Muscle layer of colon (tissue), 2 donors: ENCODE results near the gene COL5A1.

ENCODE experiments used
- H3K27ac ChIP-seq: one replicate; pipeline ENCODE4 v1.7.0; 2013; ENCODE audit warnings: low read depth, mild to moderate bottlenecking, low read length, moderate library complexity
- H3K27me3 ChIP-seq, 2 donors: one replicate each; pipeline ENCODE4 v1.7.0; 2013; ENCODE audit warnings: low read length in 2 of 2, mild to moderate bottlenecking in 2 of 2; ENCODE audit not compliant: insufficient read depth in 2 of 2, control insufficient read depth in 1 of 2
- H3K36me3 ChIP-seq: one replicate; pipeline ENCODE4 v1.7.0; 2013; ENCODE audit warnings: mild to moderate bottlenecking, low read length; ENCODE audit not compliant: insufficient read depth
- H3K4me1 ChIP-seq: one replicate; pipeline ENCODE4 v1.7.0; 2013; ENCODE audit warnings: mild to moderate bottlenecking, low read length; ENCODE audit not compliant: insufficient read depth
- H3K4me3 ChIP-seq, 2 donors: one replicate each; pipeline ENCODE4 v1.7.0; 2013; ENCODE audit warnings: low read length in 2 of 2, low read depth in 1 of 2, mild to moderate bottlenecking in 1 of 2, moderate library complexity in 1 of 2
- H3K9ac ChIP-seq: one replicate; pipeline ENCODE4 v1.7.0; 2013; ENCODE audit warnings: low read length
- H3K9me3 ChIP-seq: one replicate; pipeline ENCODE4 v1.7.0; 2013; ENCODE audit warnings: mild to moderate bottlenecking, low read length
- donor health status: abdominal sarcoma.
- donor health status: Adenocarcinoma of cecum.

COL5A1 gene

DNA sequence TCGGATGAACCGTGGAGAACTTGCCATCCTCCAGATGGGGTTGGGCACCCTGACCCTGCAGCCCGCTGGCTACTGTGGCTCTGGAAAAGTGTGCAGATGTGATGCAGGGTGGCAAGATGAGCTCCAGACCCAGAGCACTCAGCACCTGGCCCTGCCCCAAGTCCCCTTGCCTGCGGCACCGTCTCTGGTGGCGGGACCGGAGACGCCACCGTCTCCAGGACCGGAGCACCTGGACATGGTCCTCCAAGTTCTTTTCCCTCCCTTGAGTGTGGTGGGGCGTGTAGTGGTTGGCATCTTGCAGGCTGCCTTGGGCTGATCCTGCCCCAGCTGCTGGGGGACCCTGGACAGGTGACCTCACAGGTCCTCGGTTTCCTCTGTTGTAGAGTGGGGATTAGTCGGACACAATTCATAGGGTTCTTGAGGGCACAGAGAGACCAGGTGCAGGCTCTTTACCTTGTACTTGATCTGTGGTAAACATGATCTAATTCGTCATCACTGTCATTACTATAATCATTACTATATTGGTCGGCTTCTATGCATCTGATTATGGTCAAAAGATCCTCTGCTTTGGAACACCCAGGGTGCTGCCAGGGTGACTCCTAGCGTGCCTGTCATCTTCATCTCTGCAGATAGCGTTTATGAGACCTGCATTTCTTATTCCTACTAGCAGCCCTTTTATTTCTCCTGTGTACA lies 83.5 kb downstream of the COL5A1 start:
- Histone ChIP-seq H3K27ac (no peak overlapping the region), H3K36me3 (peaks cover 25% of the 10 kb centered on the region), H3K9ac (no peak overlapping the region), H3K9me3 (no peaks in the 10 kb centered on the region), H3K4me3 (no peak overlapping the region), H3K27me3 (no peaks in the 10 kb centered on the region), H3K4me1 (peaks cover 14% of the 10 kb centered on the region)

DNA sequence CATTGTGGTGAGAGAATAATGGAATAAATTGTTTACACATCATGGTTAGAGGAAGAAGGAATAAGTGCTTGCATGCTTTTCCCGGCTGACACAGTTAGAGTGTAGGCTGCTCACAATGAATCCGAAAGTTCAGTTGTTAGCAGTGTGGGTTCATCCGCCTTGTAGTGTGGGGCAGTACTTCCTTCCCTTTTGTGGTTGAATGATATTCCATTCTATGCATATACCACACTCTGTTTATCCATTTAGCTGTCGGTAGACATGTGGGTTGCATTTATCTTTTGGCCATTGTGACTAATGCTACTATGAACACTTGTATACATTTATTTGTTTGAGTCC lies 84.0 kb downstream of the COL5A1 start:
- Histone ChIP-seq H3K4me3 (no peak overlapping the region), H3K4me1 (peaks cover 19% of the 10 kb centered on the region), H3K27ac (no peak overlapping the region), H3K9ac (no peak overlapping the region), H3K36me3 (peaks cover 25% of the 10 kb centered on the region), H3K27me3 (no peaks in the 10 kb centered on the region), H3K9me3 (no peaks in the 10 kb centered on the region)

DNA sequence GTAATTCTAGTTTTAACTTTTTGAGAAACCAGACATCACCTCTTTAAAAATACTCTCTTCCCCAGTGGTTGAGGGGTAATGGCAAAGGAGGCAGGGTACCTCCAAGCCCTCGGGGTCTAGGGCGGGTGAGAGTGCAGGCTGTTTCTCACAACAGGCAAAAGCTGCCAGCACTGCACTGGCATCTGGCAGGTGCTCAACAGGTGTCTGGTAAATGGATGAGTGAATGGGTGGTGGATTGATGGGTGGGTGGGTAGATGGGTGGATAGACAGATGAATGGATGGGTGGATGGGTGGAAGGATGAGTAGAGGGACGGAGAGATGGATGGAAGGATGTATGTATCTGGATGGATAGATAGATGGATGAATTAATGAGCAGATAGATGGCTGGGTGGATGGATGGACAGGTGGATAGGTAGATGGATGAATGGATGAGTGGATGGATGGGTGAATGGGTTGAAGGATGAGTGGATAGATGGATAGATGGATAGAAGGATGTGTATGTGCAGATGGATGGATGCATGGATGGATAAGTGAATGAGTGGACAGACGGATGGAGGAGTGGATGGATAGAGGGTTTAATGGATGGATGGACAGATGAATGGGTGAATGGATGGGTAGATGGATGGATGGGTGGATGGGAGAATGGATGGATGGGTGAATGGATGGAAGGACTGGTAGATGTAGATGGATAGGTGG lies 84.6 kb downstream of the COL5A1 start:
- Histone ChIP-seq H3K9me3 (no peaks in the 10 kb centered on the region), H3K9ac (no peak overlapping the region), H3K4me3 (no peak overlapping the region), H3K27ac (no peak overlapping the region), H3K36me3 (peaks cover 25% of the 10 kb centered on the region), H3K4me1 (peaks cover 25% of the 10 kb centered on the region), H3K27me3 (no peaks in the 10 kb centered on the region)

DNA sequence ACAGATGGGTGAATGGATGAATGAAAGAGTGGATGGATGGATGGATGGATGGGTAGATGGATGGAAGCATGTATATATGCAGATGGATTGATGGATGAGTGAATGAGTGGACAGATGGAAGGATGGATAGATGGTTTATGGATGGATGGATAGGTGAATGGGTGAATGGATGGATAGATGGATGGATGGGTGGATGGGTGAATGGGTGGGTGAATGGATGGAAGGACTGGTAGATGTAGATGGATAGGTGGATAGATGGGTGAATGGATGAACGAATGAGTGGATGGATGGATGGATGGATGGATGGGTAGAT lies 85.1 kb downstream of the COL5A1 start:
- Histone ChIP-seq H3K4me1 (peaks cover 30% of the 10 kb centered on the region), H3K4me3 (no peak overlapping the region)

DNA sequence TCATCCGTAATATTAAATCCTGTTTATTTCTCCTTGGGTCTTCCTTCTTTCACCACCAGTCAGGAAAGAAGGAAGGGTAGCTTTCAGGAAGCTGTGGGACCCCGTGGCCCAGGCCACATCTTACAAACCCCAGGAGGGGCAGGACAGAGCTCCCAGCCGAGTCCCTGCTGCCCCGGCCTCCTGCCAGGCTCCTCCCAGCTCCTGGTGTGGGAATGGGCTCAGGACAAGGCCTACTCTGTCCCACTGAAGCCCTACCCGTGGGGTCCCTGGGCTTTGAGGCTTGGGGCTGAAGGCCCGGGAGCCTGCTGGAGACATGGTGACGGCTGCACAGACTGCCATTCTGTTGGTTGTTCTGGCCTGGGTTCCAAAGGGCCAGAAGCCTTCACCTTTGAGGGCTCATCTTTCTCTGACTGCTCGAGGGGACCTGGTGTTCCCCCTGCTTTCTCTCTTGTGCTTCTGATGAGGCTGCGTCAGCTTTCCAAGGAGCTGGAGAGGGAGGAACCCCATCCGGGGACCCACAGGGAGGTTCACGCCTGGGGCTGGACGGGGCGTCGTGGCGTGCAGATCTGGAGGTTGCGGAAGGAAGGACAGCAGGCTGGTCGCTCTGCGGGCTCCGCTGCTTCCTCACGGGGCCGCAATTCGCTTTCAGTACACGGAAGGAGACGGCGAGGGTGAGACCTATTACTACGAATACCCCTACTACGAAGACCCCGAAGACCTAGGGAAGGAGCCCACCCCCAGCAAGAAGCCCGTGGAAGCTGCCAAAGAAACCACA lies 86.6 kb downstream of the COL5A1 start:
- Histone ChIP-seq H3K4me1 (peaks cover 45% of the 10 kb centered on the region), H3K27ac (no peak overlapping the region), H3K4me3 (no peak overlapping the region), H3K27me3 (no peaks in the 10 kb centered on the region), H3K36me3 (peaks cover 36% of the 10 kb centered on the region), H3K9me3 (no peaks in the 10 kb centered on the region), H3K9ac (no peak overlapping the region)

More for the DNA sequence above, 85.1 kb downstream of the COL5A1 start:
- H3K36me3 ChIP-seq, result peaks cover 30% of the 10 kb centered on the region
- no peak overlapping the region for H3K27ac ChIP-seq
- no peaks in the 10 kb centered on the region for H3K9me3 ChIP-seq
- no peak overlapping the region for H3K9ac ChIP-seq
- no peaks in the 10 kb centered on the region for H3K27me3 ChIP-seq

DNA sequence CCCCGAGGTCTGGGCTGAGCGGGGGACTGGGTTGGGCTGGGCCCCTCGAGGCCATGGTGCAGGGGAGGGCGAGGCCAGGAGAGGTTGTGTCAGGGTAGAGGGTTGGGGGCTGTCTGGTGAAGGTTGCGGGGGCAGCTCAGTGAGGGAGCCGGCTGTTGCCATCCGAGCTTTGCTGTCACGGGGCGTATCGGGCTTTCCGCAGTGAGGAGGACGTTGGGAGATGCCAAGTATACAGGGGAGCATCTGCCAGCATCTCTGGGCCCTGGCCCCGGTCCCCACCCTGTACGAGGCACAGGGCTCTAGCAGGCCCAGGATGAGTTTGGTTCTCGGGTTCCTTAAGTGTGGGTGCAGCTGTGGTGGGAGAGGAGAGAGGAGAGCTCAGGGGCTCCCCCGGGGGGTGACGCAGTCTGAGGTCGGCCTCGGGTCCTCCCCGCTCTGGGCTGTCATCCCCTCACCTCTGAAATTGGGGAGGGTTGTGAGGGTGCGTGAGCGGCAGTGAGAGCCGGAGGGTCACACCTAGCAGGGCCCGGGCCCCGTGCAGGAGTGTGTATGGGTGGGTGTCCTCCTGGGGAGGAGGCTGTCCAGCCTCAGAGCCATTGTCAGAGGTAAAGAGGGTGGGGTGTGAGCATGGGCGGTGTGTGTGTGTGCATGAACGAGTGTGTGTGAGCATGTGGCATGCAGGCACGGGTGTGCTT lies 87.3 kb downstream of the COL5A1 start:
- no peaks in the 10 kb centered on the region for H3K9me3 ChIP-seq
- H3K4me3 ChIP-seq, result no peak overlapping the region
- H3K36me3 ChIP-seq, result peaks cover 36% of the 10 kb centered on the region
- no peaks in the 10 kb centered on the region for H3K27me3 ChIP-seq
- H3K9ac ChIP-seq, result no peak overlapping the region
- H3K4me1 ChIP-seq, result peaks cover 47% of the 10 kb centered on the region
- no peak overlapping the region for H3K27ac ChIP-seq

DNA sequence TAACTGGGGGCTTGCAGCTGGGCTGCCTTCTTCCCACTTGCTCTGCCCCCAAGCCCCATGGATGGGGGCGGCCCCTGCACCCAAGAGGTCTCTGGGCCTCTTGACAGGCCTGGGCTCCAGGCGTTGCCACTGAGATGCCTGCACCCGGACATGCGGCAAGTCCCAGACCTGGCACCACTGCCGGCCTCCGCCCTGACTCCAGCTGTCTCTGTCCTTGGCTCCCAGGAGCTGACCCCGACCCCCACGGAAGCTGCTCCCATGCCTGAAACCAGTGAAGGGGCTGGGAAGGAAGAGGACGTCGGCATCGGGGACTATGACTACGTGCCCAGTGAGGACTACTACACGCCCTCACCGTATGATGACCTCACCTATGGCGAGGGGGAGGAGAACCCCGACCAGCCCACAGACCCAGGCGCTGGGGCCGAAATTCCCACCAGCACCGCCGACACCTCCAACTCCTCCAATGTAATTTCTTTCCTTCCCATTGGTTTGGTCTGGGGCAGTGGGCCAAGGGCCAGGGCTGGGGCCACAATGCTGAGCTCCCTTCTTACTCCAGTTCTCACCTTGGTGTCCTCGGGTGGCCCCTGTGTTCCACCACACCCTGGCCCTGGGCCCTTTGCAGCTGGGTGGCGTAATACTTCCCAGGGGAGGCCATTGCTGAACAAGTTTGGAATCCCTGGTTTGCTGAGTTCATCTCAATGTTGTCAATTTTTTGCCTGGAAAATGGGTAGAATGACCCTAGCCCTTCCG lies 88.6 kb downstream of the COL5A1 start:
- Histone ChIP-seq H3K9me3 (no peaks in the 10 kb centered on the region), H3K4me1 (peaks cover 52% of the 10 kb centered on the region), H3K9ac (no peak overlapping the region), H3K27me3 (no peaks in the 10 kb centered on the region), H3K27ac (peak overlapping the region; percentile 6), H3K4me3 (no peak overlapping the region), H3K36me3 (peaks cover 33% of the 10 kb centered on the region)

DNA sequence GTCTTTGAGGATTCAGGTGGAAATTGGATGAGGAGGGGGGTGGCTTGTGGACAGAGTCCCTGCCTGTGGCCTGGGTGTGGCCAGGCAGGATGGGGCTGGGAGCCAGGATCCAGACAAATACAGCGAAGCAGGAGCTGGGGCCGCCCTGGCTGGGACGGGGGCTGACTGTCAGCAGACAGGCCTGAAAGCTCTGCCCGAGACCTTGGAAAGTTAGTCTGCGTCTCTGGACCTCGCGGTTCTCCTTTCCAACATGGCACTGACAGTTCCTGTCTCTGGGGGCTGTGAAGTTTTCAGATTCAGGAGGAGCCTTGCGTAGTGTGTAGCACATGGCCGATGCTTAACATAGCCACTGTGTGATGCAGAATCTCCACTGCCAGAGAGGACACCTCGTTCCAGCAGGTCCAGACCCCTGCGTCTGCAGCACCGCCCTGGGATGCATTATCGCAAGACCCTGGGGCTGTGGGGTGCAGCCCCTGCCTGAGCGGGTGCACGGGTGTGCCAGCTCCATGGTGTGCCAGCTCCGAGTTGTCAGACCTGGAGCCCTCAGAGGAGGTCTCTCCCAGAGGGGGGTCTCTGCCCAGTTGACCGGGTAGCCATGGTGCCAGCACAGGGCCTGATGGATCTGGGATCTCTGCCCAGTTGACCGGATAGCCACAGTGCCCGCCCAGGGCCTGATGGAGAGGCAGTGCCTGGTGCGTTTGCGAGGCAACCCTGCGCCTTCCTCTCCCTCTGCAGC lies 89.3 kb downstream of the COL5A1 start:
- H3K9ac ChIP-seq, result no peak overlapping the region
- peaks cover 26% of the 10 kb centered on the region for H3K36me3 ChIP-seq
- no peak overlapping the region for H3K4me3 ChIP-seq
- peak overlapping the region; percentile 6 for H3K27ac ChIP-seq
- no peaks in the 10 kb centered on the region for H3K9me3 ChIP-seq
- H3K27me3 ChIP-seq, result no peaks in the 10 kb centered on the region
- peaks cover 60% of the 10 kb centered on the region for H3K4me1 ChIP-seq

DNA sequence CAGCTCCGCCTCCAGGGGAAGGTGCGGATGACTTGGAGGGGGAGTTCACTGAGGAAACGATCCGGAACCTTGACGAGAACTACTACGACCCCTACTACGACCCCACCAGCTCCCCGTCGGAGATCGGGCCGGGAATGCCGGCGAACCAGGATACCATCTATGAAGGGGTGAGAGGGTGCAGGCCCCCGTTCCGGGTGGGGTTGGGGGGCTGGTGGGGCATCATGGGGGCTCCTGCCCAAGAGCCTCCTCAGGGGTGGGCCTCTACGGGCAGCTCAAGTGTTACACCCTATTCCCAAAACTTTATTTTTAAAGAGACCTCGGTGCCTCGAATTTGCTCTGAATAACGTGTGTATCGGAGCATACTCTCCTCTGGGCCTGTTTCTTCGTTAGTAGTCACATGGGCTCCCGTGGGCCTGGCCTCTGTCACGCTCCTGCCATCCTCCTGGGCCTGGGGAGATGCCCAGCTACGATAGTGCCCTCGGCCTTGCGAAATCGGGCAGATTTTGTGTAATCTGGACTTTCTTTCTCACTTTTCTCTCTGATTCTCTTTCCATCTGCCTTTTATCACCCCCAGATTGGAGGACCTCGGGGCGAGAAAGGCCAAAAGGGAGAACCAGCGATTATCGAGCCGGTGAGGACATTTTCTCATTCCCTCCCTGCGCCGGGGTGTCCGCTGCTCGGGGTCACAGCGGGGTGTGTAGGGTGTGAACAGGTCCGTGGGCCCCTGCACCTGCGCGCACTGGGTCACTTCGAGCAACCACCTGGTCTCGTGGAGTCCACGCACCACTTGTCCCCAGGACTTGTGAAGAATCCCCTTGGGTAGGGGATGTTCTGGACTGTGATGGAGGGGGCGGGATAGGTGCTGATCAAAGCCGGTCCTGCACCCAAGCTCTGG lies 90.1 kb downstream of the COL5A1 start:
- Histone ChIP-seq H3K9me3 (no peaks in the 10 kb centered on the region), H3K9ac (no peak overlapping the region), H3K27ac (peak overlapping the region; percentile 53), H3K27me3 (no peaks in the 10 kb centered on the region), H3K4me3 (peak overlapping the region in 1 of 2 donors; percentile 2), H3K36me3 (peaks cover 26% of the 10 kb centered on the region), H3K4me1 (peaks cover 63% of the 10 kb centered on the region)
